Choroid plexus epithelial cell (primary cell): ENCODE results near the gene C6orf47.

Experiments
- DNase-seq: peaks from one replicate; pipeline ENCODE4 v3.0.0-alpha.2; 2010; ENCODE audit warnings: low read depth
- H3K4me3 ChIP-seq: 2 replicates; pipeline ENCODE4 v1.5.1; 2011; ENCODE audit warnings: low read depth, mild to moderate bottlenecking, control low read depth, low read length, moderate library complexity
- TF ChIP-seq, protein P1 (sequence below): conservative IDR thresholded peaks from 2 replicates; pipeline ENCODE4 v1.5.1; 2011; ENCODE audit warnings: low read depth, mild to moderate bottlenecking, control low read depth, inconsistent platforms, low read length, moderate library complexity

Gene C6orf47

DNA sequence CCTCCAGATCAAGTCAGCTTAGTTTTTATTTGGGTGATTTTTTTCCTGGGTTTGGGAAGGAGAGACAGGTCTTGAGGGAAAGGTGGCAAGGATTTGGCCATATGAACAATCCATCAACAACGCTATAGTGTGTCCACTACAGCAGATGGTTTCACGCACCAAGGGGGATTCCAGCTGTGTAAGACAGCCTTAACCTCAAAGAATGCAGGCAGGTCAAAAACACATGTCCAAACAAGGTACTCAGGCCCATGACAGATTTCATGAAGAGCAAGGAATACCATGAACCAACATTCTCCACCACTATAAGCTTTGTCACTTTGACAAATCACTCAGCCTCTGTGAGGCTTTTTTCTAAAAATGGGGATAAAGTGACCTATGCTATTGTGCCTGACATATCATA lies 43.6 kb downstream of the C6orf47 start:
- TF ChIP-seq, protein P1, sequence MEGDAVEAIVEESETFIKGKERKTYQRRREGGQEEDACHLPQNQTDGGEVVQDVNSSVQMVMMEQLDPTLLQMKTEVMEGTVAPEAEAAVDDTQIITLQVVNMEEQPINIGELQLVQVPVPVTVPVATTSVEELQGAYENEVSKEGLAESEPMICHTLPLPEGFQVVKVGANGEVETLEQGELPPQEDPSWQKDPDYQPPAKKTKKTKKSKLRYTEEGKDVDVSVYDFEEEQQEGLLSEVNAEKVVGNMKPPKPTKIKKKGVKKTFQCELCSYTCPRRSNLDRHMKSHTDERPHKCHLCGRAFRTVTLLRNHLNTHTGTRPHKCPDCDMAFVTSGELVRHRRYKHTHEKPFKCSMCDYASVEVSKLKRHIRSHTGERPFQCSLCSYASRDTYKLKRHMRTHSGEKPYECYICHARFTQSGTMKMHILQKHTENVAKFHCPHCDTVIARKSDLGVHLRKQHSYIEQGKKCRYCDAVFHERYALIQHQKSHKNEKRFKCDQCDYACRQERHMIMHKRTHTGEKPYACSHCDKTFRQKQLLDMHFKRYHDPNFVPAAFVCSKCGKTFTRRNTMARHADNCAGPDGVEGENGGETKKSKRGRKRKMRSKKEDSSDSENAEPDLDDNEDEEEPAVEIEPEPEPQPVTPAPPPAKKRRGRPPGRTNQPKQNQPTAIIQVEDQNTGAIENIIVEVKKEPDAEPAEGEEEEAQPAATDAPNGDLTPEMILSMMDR, result no peak
- peak; percentile 41 for DNase-seq
- H3K4me3 ChIP-seq, result no peak overlapping the region

DNA sequence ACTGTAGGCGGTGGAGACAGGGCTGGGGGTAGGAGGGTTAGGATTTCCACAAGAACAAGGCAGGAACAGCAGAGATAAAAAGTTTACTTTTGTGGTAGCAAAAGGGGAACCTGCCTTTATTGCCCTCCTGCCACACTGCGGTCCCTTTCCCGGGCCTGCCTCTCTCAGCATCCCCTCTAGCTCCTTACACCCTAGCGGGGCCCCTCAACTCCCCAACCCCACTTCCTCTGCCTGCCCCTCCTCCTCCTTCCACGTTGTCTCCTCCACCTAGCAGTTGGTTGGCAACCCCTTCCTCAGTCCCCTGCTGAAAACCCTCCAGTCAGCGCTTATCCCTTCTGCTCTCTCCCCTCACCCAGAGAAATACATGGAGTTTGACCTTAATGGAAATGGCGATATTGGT lies 44.8 kb downstream of the C6orf47 start:
- DNase-seq, result no peak
- no peak overlapping the region for H3K4me3 ChIP-seq
- TF ChIP-seq, protein P1, result no peak

DNA sequence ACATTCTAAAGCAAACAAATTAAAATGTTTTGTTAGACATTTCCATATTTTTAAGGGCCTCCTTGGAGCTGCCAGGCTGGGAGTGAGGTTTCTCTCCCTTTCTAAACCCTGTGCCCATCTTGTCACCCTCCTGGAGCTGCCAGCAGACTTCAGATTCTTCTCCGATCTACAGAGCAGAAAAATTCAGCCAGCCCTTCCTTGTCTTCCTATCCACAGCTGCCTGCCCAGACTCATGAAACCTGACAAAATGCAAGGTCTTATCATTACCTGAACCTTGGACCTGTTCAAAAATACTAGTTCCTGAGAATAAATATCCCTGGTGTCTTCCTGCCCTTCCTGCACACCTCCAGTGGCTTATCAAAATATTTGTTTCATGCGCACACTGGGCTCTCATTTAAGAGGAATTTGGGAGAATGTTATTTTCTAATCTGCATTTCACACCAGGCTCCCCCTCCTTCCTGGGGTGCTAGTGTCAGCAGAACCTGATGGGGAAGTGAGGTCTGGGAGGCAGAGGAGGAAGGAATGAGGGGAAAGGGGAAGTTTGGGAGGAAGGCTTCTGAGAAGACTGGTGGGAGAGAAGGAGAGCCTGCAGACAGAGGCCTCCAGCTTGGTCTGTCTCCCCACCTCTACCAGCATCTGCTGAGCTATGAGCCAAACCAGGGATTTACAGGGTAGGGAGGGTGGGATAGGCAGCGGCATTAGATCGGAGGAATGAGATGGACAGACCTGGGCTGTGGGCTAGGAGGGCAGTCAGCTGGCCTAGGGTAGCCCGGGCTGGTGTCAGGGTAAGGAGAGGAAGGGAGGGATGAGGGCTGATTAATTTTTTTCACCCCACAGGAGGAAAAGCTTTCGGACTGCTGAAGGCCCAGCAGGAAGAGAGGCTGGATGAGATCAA lies 45.6 kb downstream of the C6orf47 start, which contains the start of gene AIF1:
AIF1 (plus strand) TSS at position 551 of the 895 bp plus-strand sequence; CDS start at position 647, 96 bp downstream.
- TF ChIP-seq, protein P1, result no peak
- no peak for DNase-seq
- no peak within 1 kb of the TSS for H3K4me3 ChIP-seq

DNA sequence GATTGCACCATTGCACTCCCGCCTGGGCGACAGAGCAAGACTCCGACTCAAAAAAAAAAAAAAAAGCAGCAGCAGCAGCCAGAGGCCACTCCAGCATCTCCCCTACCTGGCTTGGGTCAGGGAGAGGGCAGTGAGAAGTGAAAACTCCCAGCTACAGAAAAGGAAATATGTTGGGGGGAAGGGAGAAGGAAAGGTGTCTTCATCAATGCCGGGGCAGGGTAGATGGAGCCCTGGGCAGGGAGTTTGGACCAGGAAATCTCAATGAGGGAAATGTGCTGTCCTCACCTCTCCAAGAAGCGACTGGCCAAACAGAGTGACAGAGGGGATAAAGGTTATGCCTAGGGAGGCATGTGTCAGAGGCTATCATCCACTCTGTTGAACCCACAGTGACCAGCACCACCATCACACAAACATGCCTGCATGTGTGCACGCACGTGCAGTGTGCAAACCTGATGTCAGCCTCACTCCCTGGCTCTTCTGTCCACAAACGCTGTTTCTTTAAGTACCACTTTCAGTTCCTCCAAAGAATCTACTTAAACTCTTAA lies 46.4 kb downstream of the C6orf47 start:
- DNase-seq, result no peak
- TF ChIP-seq, protein P1, result no peak
- no peak overlapping the region for H3K4me3 ChIP-seq

DNA sequence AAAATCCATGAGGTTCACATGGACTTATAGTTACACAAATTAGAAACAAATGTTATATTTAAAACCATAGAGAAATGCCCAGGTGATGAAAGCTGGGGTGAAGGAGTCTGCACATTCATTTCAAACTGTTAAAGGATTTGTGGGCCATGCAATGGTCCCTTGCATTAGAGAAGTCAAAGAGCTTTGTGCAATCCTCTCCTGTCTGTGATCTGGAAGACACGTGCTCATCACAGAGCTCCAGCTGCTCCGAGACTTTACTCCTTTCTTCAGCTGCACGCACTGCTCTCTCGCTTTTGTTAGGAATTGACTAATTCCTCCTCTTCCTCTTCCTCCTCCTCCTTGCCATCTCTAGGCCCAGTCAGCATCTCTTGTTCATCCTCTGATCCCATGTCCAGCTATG lies 49.6 kb downstream of the C6orf47 start:
- H3K4me3 ChIP-seq, result no peak overlapping the region
- TF ChIP-seq, protein P1, result no peak
- DNase-seq, result no peak

DNA sequence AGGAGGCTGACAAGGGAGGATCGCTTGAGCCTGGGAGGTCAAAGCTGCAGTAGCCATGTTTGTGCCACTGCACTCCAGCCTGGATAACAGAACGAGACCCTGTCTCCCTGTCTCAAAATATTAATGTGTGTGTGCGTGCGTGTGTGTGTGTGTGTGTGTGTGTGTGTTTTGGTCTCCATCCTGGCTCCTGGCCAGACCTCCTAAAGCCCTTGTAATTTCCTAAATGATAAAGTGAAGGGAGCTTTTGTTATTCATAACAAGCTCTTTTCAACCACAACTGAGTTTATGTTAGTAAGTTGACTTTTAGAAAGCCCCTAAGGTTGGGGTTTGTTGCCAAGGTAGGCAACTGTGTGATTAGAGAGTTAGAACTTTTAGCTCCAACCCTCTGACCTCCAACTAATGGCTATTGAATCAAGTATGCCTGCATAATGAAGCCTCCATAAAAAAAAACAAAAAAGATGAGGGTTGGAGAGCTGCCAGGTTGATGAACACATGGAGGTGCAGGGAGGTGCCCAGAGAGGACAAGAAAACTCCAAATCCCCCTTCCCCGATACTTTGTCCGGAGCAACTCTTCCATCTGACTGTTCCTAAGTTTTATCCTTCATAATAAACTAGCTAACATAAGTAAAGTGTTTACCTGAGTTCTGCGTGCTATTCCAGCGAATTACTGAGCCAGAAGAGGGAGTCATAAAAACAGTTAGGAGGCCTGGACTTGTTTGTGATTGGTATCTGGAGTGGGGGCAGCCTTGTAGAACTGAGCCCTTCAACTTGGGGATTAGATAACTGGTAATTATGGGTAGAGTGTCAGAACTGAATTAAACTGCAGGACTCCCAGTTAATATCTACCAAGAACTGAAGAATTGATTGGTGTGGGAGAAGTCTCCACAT lies 50.8 kb downstream of the C6orf47 start:
- TF ChIP-seq, protein P1, result no peak
- DNase-seq, result no peak
- no peak overlapping the region for H3K4me3 ChIP-seq
